OCI-LY1 (cell line): Measurements from ENCODE around the gene HNRNPC.
A peak's percentile ranks its signal among the peaks of the same experiment; 100 is the strongest.

Experiments used
- H2AFZ ChIP-seq: fragments of 200-600 bp; sonication (generic), shearing (Covaris generic); 2 replicates; pipeline ENCODE4 v1.6.0; 2014; ENCODE audit warnings: antibody characterized with exemption, mild to moderate bottlenecking, low read length
- H3F3A ChIP-seq: fragments of 200-600 bp; sonication (generic), shearing (Covaris generic); 2 replicates; pipeline ENCODE4 v1.6.0; 2014; ENCODE audit warnings: mild to moderate bottlenecking, antibody characterized with exemption, low read length, moderate library complexity; ENCODE audit not compliant: insufficient read depth
- H3K27ac ChIP-seq: fragments of 200-600 bp; sonication (generic); 2 replicates; pipeline ENCODE4 v1.5.1; 2014; ENCODE audit warnings: low read length, mixed run types, mild to moderate bottlenecking, low read depth; ENCODE audit not compliant: poor library complexity, severe bottlenecking
- H3K27me3 ChIP-seq: fragments of 200-600 bp; sonication (generic); 2 replicates; pipeline ENCODE4 v1.6.0; 2014; ENCODE audit warnings: antibody characterized with exemption, mild to moderate bottlenecking, low read length, moderate library complexity; ENCODE audit not compliant: insufficient read depth
- H3K36me3 ChIP-seq: fragments of 200-600 bp; sonication (generic); 2 replicates; pipeline ENCODE4 v1.6.1; 2014; ENCODE audit warnings: mild to moderate bottlenecking, antibody characterized with exemption, low read length, moderate library complexity, mixed read lengths; ENCODE audit not compliant: insufficient read depth
- H3K4me1 ChIP-seq: fragments of 200-600 bp; sonication (generic); 2 replicates; pipeline ENCODE4 v1.5.1; 2014; ENCODE audit warnings: mild to moderate bottlenecking, low read length, moderate library complexity; ENCODE audit not compliant: insufficient read depth, severe bottlenecking
- H3K4me2 ChIP-seq: fragments of 200-600 bp; sonication (generic), shearing (Covaris generic); 2 replicates; pipeline ENCODE4 v1.6.1; 2014; ENCODE audit warnings: low read length
- H3K4me3 ChIP-seq: fragments of 200-600 bp; sonication (generic); 2 replicates; pipeline ENCODE4 v1.5.1; 2014; ENCODE audit warnings: low read length, low read depth, mild to moderate bottlenecking, mixed read lengths; ENCODE audit not compliant: poor library complexity, severe bottlenecking
- H3K79me2 ChIP-seq: fragments of 200-600 bp; shearing (Covaris generic); 2 replicates; pipeline ENCODE4 v1.6.1; 2016; ENCODE audit warnings: mixed run types, low read length, mixed read lengths; ENCODE audit not compliant: insufficient read depth
- H3K9ac ChIP-seq: fragments of 200-600 bp; sonication (generic), shearing (Covaris generic); 2 replicates; pipeline ENCODE4 v1.6.1; 2014; ENCODE audit warnings: mild to moderate bottlenecking, low read length, mixed read lengths
- H3K9me2 ChIP-seq: fragments of 200-600 bp; sonication (generic), shearing (Covaris generic); 2 replicates; pipeline ENCODE4 v1.6.1; 2014; ENCODE audit warnings: low read depth, mild to moderate bottlenecking, low read length, mixed read lengths
- H3K9me3 ChIP-seq: fragments of 200-600 bp; shearing (Covaris generic); 2 replicates; pipeline ENCODE4 v1.6.1; 2014; ENCODE audit warnings: low read length, mixed read lengths
- H4K20me1 ChIP-seq: fragments of 200-600 bp; sonication (generic), shearing (Covaris generic); 2 replicates; pipeline ENCODE4 v1.6.0; 2016; ENCODE audit warnings: mild to moderate bottlenecking, low read length; ENCODE audit not compliant: insufficient read depth
- EZH2 ChIP-seq: fragments of 200-600 bp; sonication (generic), shearing (Covaris generic); IDR thresholded peaks from 2 replicates; pipeline ENCODE4 v1.8.0; 2017; ENCODE audit warnings: borderline replicate concordance, mixed run types, mild to moderate bottlenecking, antibody characterized with exemption, low read length, moderate library complexity, mixed read lengths
- TF ChIP-seq, protein P1 (sequence below): fragments of 200-600 bp; sonication (generic), shearing (Covaris generic); IDR thresholded peaks from 2 replicates; pipeline ENCODE4 v1.5.1; 2017; ENCODE audit warnings: mild to moderate bottlenecking, antibody characterized with exemption, low read length, moderate library complexity, mixed read lengths

Gene HNRNPC

DNA sequence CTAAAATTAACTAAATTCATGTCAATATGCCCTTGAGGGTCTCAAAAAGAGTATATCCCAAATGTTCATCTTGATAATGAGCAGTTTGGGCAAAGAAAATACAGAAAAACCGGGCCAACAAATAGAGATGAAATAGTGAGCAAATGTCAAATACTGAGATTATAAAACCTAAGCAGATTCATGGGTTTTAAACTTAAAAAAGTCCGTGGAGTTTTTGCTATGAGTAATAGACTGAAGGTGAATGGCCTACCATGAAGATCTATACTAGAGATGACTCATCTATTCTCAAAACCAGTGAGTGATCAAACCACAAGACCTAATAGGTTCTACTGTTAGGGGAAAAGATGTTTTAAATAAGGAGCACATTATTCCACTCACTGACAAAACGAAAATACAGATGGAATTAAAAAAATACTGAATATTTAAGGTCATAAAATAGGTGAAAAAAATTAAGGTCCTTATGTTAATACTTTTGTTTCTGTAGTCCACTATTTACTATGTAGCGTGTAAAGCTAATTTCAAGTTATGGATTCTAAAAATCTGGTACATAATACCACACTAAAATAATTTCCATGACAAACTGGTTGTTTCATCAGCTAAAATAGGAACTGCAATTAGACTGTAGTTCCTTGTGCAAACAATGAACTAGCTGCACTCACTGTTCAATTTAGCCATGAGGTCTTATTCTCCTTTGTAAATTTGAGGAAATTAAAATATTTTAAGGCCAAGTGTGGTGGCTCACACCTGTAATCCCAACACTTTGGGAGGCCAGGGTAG, 5.0 kb downstream of the HNRNPC start:
- 0 out of 2 replicates have a peak, but pooled peaks cover 7% of the 10 kb centered on the region for H3F3A ChIP-seq
- H4K20me1 ChIP-seq: peaks cover 7% of the 10 kb centered on the region; the same call in 1 of the 2 replicates
- H3K79me2 ChIP-seq: peaks cover 99% of the 10 kb centered on the region
- no peaks in the 10 kb centered on the region for H3K9me3 ChIP-seq
- no peaks in the 10 kb centered on the region for H3K9me2 ChIP-seq
- H3K27ac ChIP-seq: peak overlapping the region; percentile 11
- no peak overlapping the region for H2AFZ ChIP-seq
- peaks cover 49% of the 10 kb centered on the region for H3K4me1 ChIP-seq
- TF ChIP-seq, protein P1, sequence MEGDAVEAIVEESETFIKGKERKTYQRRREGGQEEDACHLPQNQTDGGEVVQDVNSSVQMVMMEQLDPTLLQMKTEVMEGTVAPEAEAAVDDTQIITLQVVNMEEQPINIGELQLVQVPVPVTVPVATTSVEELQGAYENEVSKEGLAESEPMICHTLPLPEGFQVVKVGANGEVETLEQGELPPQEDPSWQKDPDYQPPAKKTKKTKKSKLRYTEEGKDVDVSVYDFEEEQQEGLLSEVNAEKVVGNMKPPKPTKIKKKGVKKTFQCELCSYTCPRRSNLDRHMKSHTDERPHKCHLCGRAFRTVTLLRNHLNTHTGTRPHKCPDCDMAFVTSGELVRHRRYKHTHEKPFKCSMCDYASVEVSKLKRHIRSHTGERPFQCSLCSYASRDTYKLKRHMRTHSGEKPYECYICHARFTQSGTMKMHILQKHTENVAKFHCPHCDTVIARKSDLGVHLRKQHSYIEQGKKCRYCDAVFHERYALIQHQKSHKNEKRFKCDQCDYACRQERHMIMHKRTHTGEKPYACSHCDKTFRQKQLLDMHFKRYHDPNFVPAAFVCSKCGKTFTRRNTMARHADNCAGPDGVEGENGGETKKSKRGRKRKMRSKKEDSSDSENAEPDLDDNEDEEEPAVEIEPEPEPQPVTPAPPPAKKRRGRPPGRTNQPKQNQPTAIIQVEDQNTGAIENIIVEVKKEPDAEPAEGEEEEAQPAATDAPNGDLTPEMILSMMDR: no peak
- no peak for TF ChIP-seq EZH2
- no peaks in the 10 kb centered on the region for H3K27me3 ChIP-seq
- H3K36me3 ChIP-seq: peaks cover 92% of the 10 kb centered on the region
- H3K9ac ChIP-seq: no peak overlapping the region
- H3K4me3 ChIP-seq: peak overlapping the region; percentile 98
- peak overlapping the region; percentile 82 for H3K4me2 ChIP-seq

DNA sequence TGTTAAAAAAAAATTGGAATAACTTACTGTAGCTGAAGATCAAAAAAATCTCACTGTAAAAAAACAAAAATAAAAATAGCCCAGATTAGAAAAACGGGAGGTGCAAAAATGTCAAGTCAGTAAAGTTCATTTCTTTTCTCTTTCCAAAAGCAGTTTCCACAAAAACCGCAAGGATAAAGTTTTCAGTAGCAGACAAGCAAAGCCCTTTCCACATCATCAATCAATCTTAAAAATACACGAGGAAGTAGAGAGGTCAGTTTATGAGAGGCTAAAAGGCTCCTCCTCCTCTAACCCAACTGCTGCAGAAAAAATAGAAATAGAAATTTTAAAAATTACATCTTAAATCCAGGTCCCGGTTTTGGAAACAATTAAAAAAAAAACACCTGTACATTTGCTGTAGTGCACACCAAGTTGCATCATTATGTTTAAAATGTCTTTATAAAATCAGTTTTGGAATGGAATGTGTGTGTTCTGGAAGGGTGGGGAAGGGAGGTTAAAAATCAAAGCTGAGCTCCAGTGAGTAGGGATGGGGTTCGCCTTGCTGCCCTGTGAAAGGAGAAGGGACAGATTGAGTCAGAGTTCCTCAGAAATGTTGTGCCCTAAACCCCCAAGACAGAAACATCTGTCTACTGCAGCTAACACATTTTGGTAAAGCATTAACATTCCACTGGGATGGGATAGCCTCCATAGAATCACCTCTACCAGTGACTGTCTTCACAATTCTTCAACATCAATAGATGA, 5.8 kb downstream of the HNRNPC start:
- peak overlapping the region; percentile 18 for H3K4me3 ChIP-seq
- H3F3A ChIP-seq: 0 out of 2 replicates have a peak, but pooled peaks cover 7% of the 10 kb centered on the region
- peaks cover 95% of the 10 kb centered on the region for H3K36me3 ChIP-seq
- H3K9me2 ChIP-seq: no peaks in the 10 kb centered on the region
- H3K9ac ChIP-seq: no peak overlapping the region
- H3K4me2 ChIP-seq: peak overlapping the region; percentile 82; the same call in 1 of the 2 replicates
- H3K79me2 ChIP-seq: peaks cover 99% of the 10 kb centered on the region
- peaks cover 49% of the 10 kb centered on the region for H3K4me1 ChIP-seq
- TF ChIP-seq, protein P1: no peak
- TF ChIP-seq EZH2: no peak
- H2AFZ ChIP-seq: no peak overlapping the region
- H3K27ac ChIP-seq: no peak overlapping the region
- H3K27me3 ChIP-seq: no peaks in the 10 kb centered on the region
- H4K20me1 ChIP-seq: peaks cover 7% of the 10 kb centered on the region; the same call in 1 of the 2 replicates
- H3K9me3 ChIP-seq: no peaks in the 10 kb centered on the region

DNA sequence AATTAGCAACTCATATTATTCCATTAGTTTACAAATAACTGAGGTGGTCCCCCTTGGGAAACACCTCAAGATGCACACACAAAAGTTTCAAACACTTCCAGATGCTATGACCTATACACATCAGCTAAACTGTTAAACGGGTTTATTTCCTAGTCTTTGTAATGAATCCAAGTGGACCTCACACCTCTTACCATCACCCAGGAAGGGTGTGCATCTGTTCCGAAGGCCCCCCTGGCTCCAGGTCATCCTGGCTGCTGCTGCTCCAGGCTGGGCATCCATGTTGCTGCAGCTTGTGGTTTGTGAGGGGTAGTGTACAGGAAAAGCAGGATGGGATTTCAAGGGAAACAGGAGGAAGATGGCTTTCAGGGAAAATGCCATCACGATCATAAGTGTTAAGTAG, 6.8 kb downstream of the HNRNPC start:
- Histone ChIP-seq H3K4me1 (peaks cover 42% of the 10 kb centered on the region), H4K20me1 (peaks cover 7% of the 10 kb centered on the region; the same call in 1 of the 2 replicates), H3K9me3 (no peaks in the 10 kb centered on the region), H3K4me3 (no peak overlapping the region), H3K9me2 (no peaks in the 10 kb centered on the region), H3K27me3 (no peaks in the 10 kb centered on the region), H3K79me2 (peaks cover 99% of the 10 kb centered on the region), H3K27ac (no peak overlapping the region), H3K36me3 (peaks cover 94% of the 10 kb centered on the region), H3F3A (0 out of 2 replicates have a peak, but pooled peaks cover 10% of the 10 kb centered on the region), H2AFZ (no peak overlapping the region), H3K4me2 (no peak overlapping the region), H3K9ac (no peak overlapping the region)
- TF ChIP-seq, protein P1: no peak
- TF ChIP-seq EZH2: no peak
